ENCODE measurements around the gene SF3B5.
"Not testable (repeated sequence)": the region's sequence is repeated elsewhere in the genome, so short reads cannot be mapped to it uniquely, and the experiment has no call there.

Gene SF3B5

GRCh38 chr6:144059139-144059538 lies 36.2 kb downstream of the SF3B5 start:
- no peak for DNase-seq
- no peaks in the 10 kb centered on the region for H3K36me3 ChIP-seq (ENCODE audit: control insufficient read depth in 4 of 4, insufficient read depth in 4 of 4, low read length in 3 of 4)
- H3K27me3 ChIP-seq (replicated peaks in 2 of 5; ENCODE audit: control insufficient read depth in 4 of 5, insufficient read depth in 5 of 5, low read length in 4 of 5), result no peaks in the 10 kb centered on the region
- no peak overlapping the region for H3K4me3 ChIP-seq (ENCODE audit: control insufficient read depth in 1 of 7, extremely low read depth in 1 of 7, insufficient read depth in 4 of 7, low read depth in 2 of 7, low read length in 6 of 7)
- ChIA-PET CTCF (no interaction called here), POLR2A (no interaction called here)
- H3K9me3 ChIP-seq (ENCODE audit: control extremely low read depth in 1 of 5, control insufficient read depth in 4 of 5, insufficient read depth in 2 of 5, low read depth in 1 of 5, low read length in 4 of 5), result no peaks in the 10 kb centered on the region
- peaks cover 4 to 33% (median 29%) of the 10 kb centered on the region in 4 experiments for H3K4me1 ChIP-seq (ENCODE audit: control extremely low read depth in 1 of 4, control insufficient read depth in 4 of 4, insufficient read depth in 4 of 4, low read length in 3 of 4)
- H3K27ac ChIP-seq (ENCODE audit: insufficient read depth in 1 of 2, low read depth in 1 of 2, low read length in 2 of 2, poor library complexity in 1 of 2, severe bottlenecking in 2 of 2), result no peak overlapping the region
- 100% methylated on average over 1 of the region's 1 CpG for WGBS (ENCODE audit: insufficient coverage)

GRCh38 chr6:144055121-144055931 lies 40.0 kb downstream of the SF3B5 start:
- peak; percentile 71 to 94 (median 93) for DNase-seq
- no peaks in the 10 kb centered on the region for H3K27me3 ChIP-seq (replicated peaks in 2 of 5; ENCODE audit: control insufficient read depth in 4 of 5, insufficient read depth in 5 of 5, low read length in 4 of 5)
- H3K4me1 ChIP-seq (ENCODE audit: control extremely low read depth in 1 of 4, control insufficient read depth in 4 of 4, insufficient read depth in 4 of 4, low read length in 3 of 4), result peaks cover 4 to 29% (median 14%) of the 10 kb centered on the region in 4 experiments
- H3K9me3 ChIP-seq (ENCODE audit: control extremely low read depth in 1 of 5, control insufficient read depth in 4 of 5, insufficient read depth in 2 of 5, low read depth in 1 of 5, low read length in 4 of 5), result no peaks in the 10 kb centered on the region
- peaks cover 0 to 2% (median 0%) of the 10 kb centered on the region in 4 experiments for H3K36me3 ChIP-seq (ENCODE audit: control insufficient read depth in 4 of 4, insufficient read depth in 4 of 4, low read length in 3 of 4)
- ChIA-PET POLR2A (interaction anchor here (1.5 kb wide), 1 partner anchor 9 kb away, joined by 13 read pairs; no protein-coding TSS in a partner anchor), CTCF (interaction anchor here (0.9 to 1.8 kb wide), 6 partner anchors 10 to 1908 kb away, joined by 3 to 7 read pairs (median 3); partner anchors contain the start of genes NMBR and VTA1)
- peak overlapping the region in 6 of 7 experiments; percentile 2 to 69 (median 48) for H3K4me3 ChIP-seq (ENCODE audit: control insufficient read depth in 1 of 7, extremely low read depth in 1 of 7, insufficient read depth in 4 of 7, low read depth in 2 of 7, low read length in 6 of 7)
- WGBS (ENCODE audit: insufficient coverage), result 52% methylated on average over 2 of the region's 6 CpGs
- H3K27ac ChIP-seq (ENCODE audit: insufficient read depth in 1 of 2, low read depth in 1 of 2, low read length in 2 of 2, poor library complexity in 1 of 2, severe bottlenecking in 2 of 2), result peak overlapping the region; percentile 71 to 84

DNA sequence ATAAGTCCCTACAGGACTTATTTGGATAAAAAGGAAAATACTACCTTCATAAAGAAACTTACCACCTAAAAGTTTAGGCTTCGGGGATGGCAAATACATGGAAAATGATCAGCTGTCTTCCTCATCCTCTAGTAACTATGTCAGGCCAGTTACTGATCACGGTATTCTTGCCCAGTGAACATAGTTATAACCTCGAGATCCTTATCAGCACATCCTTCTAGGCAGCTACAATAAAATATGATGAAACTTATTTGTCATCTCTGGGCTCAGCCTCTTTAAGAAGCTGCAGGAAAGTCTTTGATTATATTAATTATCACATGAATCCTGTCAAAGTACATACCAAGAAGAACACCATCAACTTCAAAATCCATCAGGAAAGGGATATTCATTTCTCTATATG lies 41.8 kb downstream of the SF3B5 start:
- Histone ChIP-seq H3K27me3 (replicated peaks in 2 of 5; ENCODE audit: control insufficient read depth in 4 of 5, insufficient read depth in 5 of 5, low read length in 4 of 5) (no peaks in the 10 kb centered on the region), H3K27ac (ENCODE audit: insufficient read depth in 1 of 2, low read depth in 1 of 2, low read length in 2 of 2, poor library complexity in 1 of 2, severe bottlenecking in 2 of 2) (no peak overlapping the region), H3K9me3 (ENCODE audit: control extremely low read depth in 1 of 5, control insufficient read depth in 4 of 5, insufficient read depth in 2 of 5, low read depth in 1 of 5, low read length in 4 of 5) (peaks cover 0 to 11% (median 3%) of the 10 kb centered on the region in 5 experiments), H3K4me1 (ENCODE audit: control extremely low read depth in 1 of 4, control insufficient read depth in 4 of 4, insufficient read depth in 4 of 4, low read length in 3 of 4) (peaks cover 4 to 29% (median 14%) of the 10 kb centered on the region in 4 experiments), H3K36me3 (ENCODE audit: control insufficient read depth in 4 of 4, insufficient read depth in 4 of 4, low read length in 3 of 4) (peaks cover 0 to 6% (median 4%) of the 10 kb centered on the region in 4 experiments), H3K4me3 (ENCODE audit: control insufficient read depth in 1 of 7, extremely low read depth in 1 of 7, insufficient read depth in 4 of 7, low read depth in 2 of 7, low read length in 6 of 7) (no peak overlapping the region)
- CTCF ChIA-PET, result interaction anchor here (1.4 kb wide), 1 partner anchor 114 kb away, joined by 4 read pairs; no protein-coding TSS in a partner anchor
- POLR2A ChIA-PET, result no interaction called here
- peak in 2 of 3 donors; percentile 25 to 38 for DNase-seq
- 8% methylated on average over 2 of the region's 3 CpGs for WGBS (ENCODE audit: insufficient coverage)

- Histone ChIP-seq H3K9me3 (ENCODE audit: control extremely low read depth in 1 of 5, control insufficient read depth in 4 of 5, insufficient read depth in 2 of 5, low read depth in 1 of 5, low read length in 4 of 5) (peaks cover 0 to 22% (median 10%) of the 10 kb centered on the region in 5 experiments), H3K4me3 (ENCODE audit: control insufficient read depth in 1 of 7, extremely low read depth in 1 of 7, insufficient read depth in 4 of 7, low read depth in 2 of 7, low read length in 6 of 7) (no peak overlapping the region), H3K27ac (ENCODE audit: insufficient read depth in 1 of 2, low read depth in 1 of 2, low read length in 2 of 2, poor library complexity in 1 of 2, severe bottlenecking in 2 of 2) (no peak overlapping the region), H3K4me1 (ENCODE audit: control extremely low read depth in 1 of 4, control insufficient read depth in 4 of 4, insufficient read depth in 4 of 4, low read length in 3 of 4) (peaks cover 4 to 29% (median 14%) of the 10 kb centered on the region in 4 experiments), H3K27me3 (replicated peaks in 2 of 5; ENCODE audit: control insufficient read depth in 4 of 5, insufficient read depth in 5 of 5, low read length in 4 of 5) (no peaks in the 10 kb centered on the region), H3K36me3 (ENCODE audit: control insufficient read depth in 4 of 4, insufficient read depth in 4 of 4, low read length in 3 of 4) (peaks cover 0 to 6% (median 4%) of the 10 kb centered on the region in 4 experiments)
- CTCF ChIA-PET, result interaction anchor here (1.4 kb wide), 1 partner anchor 113 kb away, joined by 4 read pairs; no protein-coding TSS in a partner anchor
- DNase-seq, result no peak
- POLR2A ChIA-PET, result no interaction called here
These were observed 42.9 kb downstream of the SF3B5 start for GRCh38 chr6:144052488-144052887.

DNA sequence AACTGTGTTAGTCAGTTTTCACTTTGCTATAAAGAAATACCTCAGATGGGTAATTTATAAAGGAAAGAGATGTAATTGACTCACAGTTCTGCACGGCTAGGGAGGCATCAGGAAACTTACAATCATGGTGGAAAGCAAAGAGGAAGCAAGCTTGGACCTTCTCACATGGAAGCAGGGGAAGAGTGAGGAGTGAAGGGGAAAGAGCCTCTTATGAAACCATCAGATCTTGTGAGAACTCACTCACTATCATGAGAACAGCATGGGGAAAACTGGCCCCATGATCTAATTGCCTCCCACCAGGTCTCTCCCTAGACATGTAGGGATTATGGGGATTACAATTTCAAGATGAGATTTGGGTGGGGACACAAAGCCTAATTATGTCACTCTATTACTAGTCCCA lies 46.0 kb downstream of the SF3B5 start:
- no peak for DNase-seq
- Histone ChIP-seq H3K4me3 (ENCODE audit: control insufficient read depth in 1 of 7, extremely low read depth in 1 of 7, insufficient read depth in 4 of 7, low read depth in 2 of 7, low read length in 6 of 7) (no peak overlapping the region), H3K9me3 (ENCODE audit: control extremely low read depth in 1 of 5, control insufficient read depth in 4 of 5, insufficient read depth in 2 of 5, low read depth in 1 of 5, low read length in 4 of 5) (peaks cover 0 to 30% (median 10%) of the 10 kb centered on the region in 5 experiments), H3K27ac (ENCODE audit: insufficient read depth in 1 of 2, low read depth in 1 of 2, low read length in 2 of 2, poor library complexity in 1 of 2, severe bottlenecking in 2 of 2) (no peak overlapping the region), H3K36me3 (ENCODE audit: control insufficient read depth in 4 of 4, insufficient read depth in 4 of 4, low read length in 3 of 4) (peaks cover 0 to 8% (median 4%) of the 10 kb centered on the region in 4 experiments), H3K4me1 (ENCODE audit: control extremely low read depth in 1 of 4, control insufficient read depth in 4 of 4, insufficient read depth in 4 of 4, low read length in 3 of 4) (peaks cover 0 to 11% (median 2%) of the 10 kb centered on the region in 4 experiments), H3K27me3 (replicated peaks in 2 of 5; ENCODE audit: control insufficient read depth in 4 of 5, insufficient read depth in 5 of 5, low read length in 4 of 5) (no peaks in the 10 kb centered on the region)
- ChIA-PET CTCF (no interaction called here), POLR2A (no interaction called here)
- 100% methylated on average over 1 of the region's 1 CpG for WGBS (ENCODE audit: insufficient coverage)

GRCh38 chr6:144047688-144048087 lies 47.7 kb downstream of the SF3B5 start:
- peaks cover 0 to 3% (median 0%) of the 10 kb centered on the region in 4 experiments for H3K4me1 ChIP-seq (ENCODE audit: control extremely low read depth in 1 of 4, control insufficient read depth in 4 of 4, insufficient read depth in 4 of 4, low read length in 3 of 4)
- H3K27ac ChIP-seq (ENCODE audit: insufficient read depth in 1 of 2, low read depth in 1 of 2, low read length in 2 of 2, poor library complexity in 1 of 2, severe bottlenecking in 2 of 2), result no peak overlapping the region
- peaks cover 0 to 30% (median 10%) of the 10 kb centered on the region in 5 experiments for H3K9me3 ChIP-seq (ENCODE audit: control extremely low read depth in 1 of 5, control insufficient read depth in 4 of 5, insufficient read depth in 2 of 5, low read depth in 1 of 5, low read length in 4 of 5)
- no peak for DNase-seq
- peaks cover 0 to 8% (median 4%) of the 10 kb centered on the region in 4 experiments for H3K36me3 ChIP-seq (ENCODE audit: control insufficient read depth in 4 of 4, insufficient read depth in 4 of 4, low read length in 3 of 4)
- no CpG with 5 or more reads among the region's 1 CpG for WGBS (ENCODE audit: insufficient coverage)
- CTCF ChIA-PET, result interaction anchor here (1.5 kb wide), 1 partner anchor 9 kb away, joined by 4 read pairs; no protein-coding TSS in a partner anchor
- POLR2A ChIA-PET, result interaction anchor here (0.6 kb wide), 1 partner anchor 10 kb away, joined by 6 read pairs; no protein-coding TSS in a partner anchor
- H3K27me3 ChIP-seq (replicated peaks in 2 of 5; ENCODE audit: control insufficient read depth in 4 of 5, insufficient read depth in 5 of 5, low read length in 4 of 5), result no peaks in the 10 kb centered on the region
- no peak overlapping the region for H3K4me3 ChIP-seq (ENCODE audit: control insufficient read depth in 1 of 7, extremely low read depth in 1 of 7, insufficient read depth in 4 of 7, low read depth in 2 of 7, low read length in 6 of 7)

GRCh38 chr6:144046672-144047071 lies 48.7 kb downstream of the SF3B5 start:
- H3K27me3 ChIP-seq (replicated peaks in 2 of 5; ENCODE audit: control insufficient read depth in 4 of 5, insufficient read depth in 5 of 5, low read length in 4 of 5); H3K27ac ChIP-seq (ENCODE audit: insufficient read depth in 1 of 2, low read depth in 1 of 2, low read length in 2 of 2, poor library complexity in 1 of 2, severe bottlenecking in 2 of 2); DNase-seq; H3K4me3 ChIP-seq (ENCODE audit: control insufficient read depth in 1 of 7, extremely low read depth in 1 of 7, insufficient read depth in 4 of 7, low read depth in 2 of 7, low read length in 6 of 7); H3K4me1 ChIP-seq (ENCODE audit: control extremely low read depth in 1 of 4, control insufficient read depth in 4 of 4, insufficient read depth in 4 of 4, low read length in 3 of 4); H3K36me3 ChIP-seq (ENCODE audit: control insufficient read depth in 4 of 4, insufficient read depth in 4 of 4, low read length in 3 of 4): not testable (repeated sequence)
- peaks cover 0 to 30% (median 10%) of the 10 kb centered on the region in 5 experiments for H3K9me3 ChIP-seq (ENCODE audit: control extremely low read depth in 1 of 5, control insufficient read depth in 4 of 5, insufficient read depth in 2 of 5, low read depth in 1 of 5, low read length in 4 of 5)
- ChIA-PET POLR2A (interaction anchor here (0.7 kb wide), 1 partner anchor 444 kb away, joined by 3 read pairs; no protein-coding TSS in a partner anchor), CTCF (interaction anchor here (1.1 to 2.4 kb wide), 3 partner anchors 8 to 33 kb away, joined by 3 to 5 read pairs (median 4); no protein-coding TSS in a partner anchor)
- 97% methylated on average over 8 of the region's 8 CpGs for WGBS (ENCODE audit: insufficient coverage)
